A549 (cell line): ENCODE results near the gene DLX1. TPM values are rescaled to one million over a fixed set of nuclear protein-coding genes. Genes with fewer than 3 reads are reported as not detected.

Experiments
- ATAC-seq, 2 experiments: fragments of 200-7000 bp in 1 of 2; fragments of >200 bp in 1 of 2; cut with Nextera tagmentation in 1 of 2; cut with Tn5 transposase in 1 of 2; 3 replicates each; pipeline versions ENCODE4 v1.8.0 to v1.9.1; 2018 to 2020; ENCODE audit warnings: mild to moderate bottlenecking in 1 of 2, moderate library complexity in 1 of 2
- CTCF ChIA-PET: fragments of 300-600 bp; sonication (Branson Sonifier 250); formaldehyde crosslinking; extraction: SDS; loops from one replicate; lab custom pipeline; 2021; ENCODE audit warnings: antibody characterized with exemption, inconsistent platforms; lab: Yijun Ruan, JAX
- POLR2A ChIA-PET: fragments of 350-600 bp; formaldehyde crosslinking; extraction: SDS; loops from one replicate; lab custom pipeline; 2021; ENCODE audit warnings: antibody characterized with exemption, inconsistent platforms; lab: Yijun Ruan, JAX
- DNase-seq, 2 experiments: peaks; one replicate each; pipeline versions ENCODE4 v3.0.0 to v3.0.0-alpha.2; 2011 to 2016; ENCODE audit warnings: low read depth in 1 of 2, low spot score in 1 of 2
- FAIRE-seq: peaks from 2 replicates; lab custom pipeline; 2011; peaks lifted over from hg19 to GRCh38; lab: Jason Lieb, UNC
- H3K27ac ChIP-seq, 2 experiments: fragments of >200 bp; sonication (Bioruptor Twin); formaldehyde crosslinking; 3 replicates each; pipeline ENCODE4 v1.5.1; 2016 to 2017
- H3K4me1 ChIP-seq: fragments of >200 bp; sonication (Bioruptor Twin); formaldehyde crosslinking; 3 replicates; pipeline ENCODE4 v1.6.1; 2016
- H3K4me2 ChIP-seq: fragments of >200 bp; sonication (Bioruptor Twin); formaldehyde crosslinking; 3 replicates; pipeline ENCODE4 v1.6.1; 2016
- H3K4me3 ChIP-seq: fragments of >200 bp; sonication (Bioruptor Twin); formaldehyde crosslinking; 3 replicates; pipeline ENCODE4 v1.5.1; 2016
- H3K9me3 ChIP-seq: fragments of >200 bp; sonication (Bioruptor Twin); formaldehyde crosslinking; 3 replicates; pipeline ENCODE4 v1.6.1; 2016
- CBX2 ChIP-seq: fragments of 200-600 bp; sonication (generic); IDR thresholded peaks from 2 replicates; pipeline ENCODE4 v1.6.1; 2016; ENCODE audit warnings: low read depth, mild to moderate bottlenecking, borderline replicate concordance
- CEBPB ChIP-seq, 2 experiments: fragments of >200 bp in 1 of 2; sonication (Bioruptor Twin) in 1 of 2; formaldehyde crosslinking in 1 of 2; IDR thresholded peaks; 2 replicates each; pipeline ENCODE4 v1.6.1; 2012 to 2016
- CHD2 ChIP-seq: fragments of 150-350 bp; IDR thresholded peaks from 2 replicates; pipeline ENCODE4 v1.6.1; 2014; ENCODE audit warnings: low read length; ENCODE audit not compliant: partially characterized antibody
- EHF ChIP-seq: fragments of 250-450 bp; sonication (Bioruptor Pico); IDR thresholded peaks from 2 replicates; pipeline ENCODE4 v1.5.0; 2020; ENCODE audit warnings: mild to moderate bottlenecking
- ESRRA ChIP-seq: fragments of 150-350 bp; IDR thresholded peaks from 2 replicates; pipeline ENCODE4 v1.6.1; 2014; ENCODE audit warnings: mild to moderate bottlenecking, low read length, borderline replicate concordance
- FOSB ChIP-seq: fragments of 250-450 bp; sonication (Bioruptor Pico); IDR thresholded peaks from 2 replicates; pipeline ENCODE4 v1.5.0; 2020; ENCODE audit warnings: mild to moderate bottlenecking, moderate library complexity
- FOSL2 ChIP-seq, 2 experiments: fragments of 450-650 bp in 1 of 2; fragments of >200 bp in 1 of 2; sonication (Bioruptor Twin) in 1 of 2; formaldehyde crosslinking; IDR thresholded peaks; 2 replicates each; pipeline versions ENCODE4 v1.5.0 to v1.6.1; 2016 to 2020; ENCODE audit warnings: mild to moderate bottlenecking in 1 of 2, moderate library complexity in 1 of 2
- FOXS1 ChIP-seq: fragments of 250-450 bp; sonication (Bioruptor Pico); IDR thresholded peaks from 2 replicates; pipeline ENCODE4 v1.5.0; 2020; ENCODE audit warnings: mild to moderate bottlenecking, moderate library complexity
- GATA3 ChIP-seq: IDR thresholded peaks from 2 replicates; pipeline ENCODE4 v1.6.1; 2012; ENCODE audit warnings: borderline replicate concordance
- HOXA7 ChIP-seq: fragments of 250-450 bp; sonication (Bioruptor Pico); IDR thresholded peaks from 2 replicates; pipeline ENCODE4 v1.5.0; 2020; ENCODE audit warnings: mild to moderate bottlenecking, moderate library complexity
- MAZ ChIP-seq: fragments of 150-350 bp; IDR thresholded peaks from 2 replicates; pipeline ENCODE4 v1.6.1; 2014; ENCODE audit warnings: antibody characterized with exemption, low read depth, low read length, borderline replicate concordance
- NFE2L2 ChIP-seq: fragments of 150-350 bp; conservative IDR thresholded peaks from 2 replicates; pipeline ENCODE4 v1.6.1; 2014; ENCODE audit warnings: low read length
- NR3C1 ChIP-seq: fragments of >200 bp; sonication (Bioruptor Twin); formaldehyde crosslinking; IDR thresholded peaks from 3 replicates; pipeline ENCODE4 v1.6.1; 2017
- PHF8 ChIP-seq: fragments of 200-600 bp; sonication (generic); IDR thresholded peaks from 2 replicates; pipeline ENCODE4 v1.6.1; 2016; ENCODE audit warnings: low read depth, mild to moderate bottlenecking, antibody characterized with exemption, moderate library complexity, borderline replicate concordance
- POLR2AphosphoS2 ChIP-seq: conservative IDR thresholded peaks from 2 replicates; pipeline ENCODE4 v1.6.1; 2012; ENCODE audit warnings: low read length, improper control_type of control experiment, inconsistent platforms
- RARB ChIP-seq: fragments of 250-450 bp; sonication (Bioruptor Pico); IDR thresholded peaks from 2 replicates; pipeline ENCODE4 v1.8.0; 2021; ENCODE audit warnings: mild to moderate bottlenecking, moderate library complexity
- RCOR1 ChIP-seq: fragments of 150-350 bp; IDR thresholded peaks from 2 replicates; pipeline ENCODE4 v1.6.1; 2014; ENCODE audit warnings: antibody characterized with exemption, low read length, low read depth
- ZC3H11A ChIP-seq: fragments of 450-650 bp; IDR thresholded peaks from 2 replicates; pipeline ENCODE4 v1.6.1; 2014; ENCODE audit warnings: antibody characterized with exemption, mild to moderate bottlenecking
- WGBS: methylation state at CpG from one replicate; pipeline ENCODE4 v1.1.6; 2017; ENCODE audit errors: missing lambda C conversion rate; 5-methylcytosine and 5-hydroxymethylcytosine counted together
- polyA plus RNA-seq, 4 experiments: library from polyadenylated mRNA; depleted of rRNA in 3 of 4; stranded (reverse); fragments of >200 nt; fragmentation: RNase III in 1 of 4; extraction: RNeasy Plus Mini Kit Qiagen cat#74134 plus additional on column Dnase treatment in 1 of 4; gene quantifications; 2 replicates in 3 of 4; 3 replicates in 1 of 4; pipeline ENCODE4 v1.2.3, GENCODE V29; 2011 to 2017
- TF ChIP-seq, protein P1 (sequence below): IDR thresholded peaks from 2 replicates; pipeline ENCODE4 v1.6.1; 2012
- TF ChIP-seq, protein P2 (sequence below): fragments of 250-450 bp; sonication (Bioruptor Pico); IDR thresholded peaks from 2 replicates; pipeline ENCODE4 v1.5.0; 2021; ENCODE audit warnings: mild to moderate bottlenecking, moderate library complexity, borderline replicate concordance

Gene DLX1
- polyA plus RNA-seq, 2 of the 4 experiments (the other 2 are of a cell fraction) = 1.1 to 2.5 TPM

DNA sequence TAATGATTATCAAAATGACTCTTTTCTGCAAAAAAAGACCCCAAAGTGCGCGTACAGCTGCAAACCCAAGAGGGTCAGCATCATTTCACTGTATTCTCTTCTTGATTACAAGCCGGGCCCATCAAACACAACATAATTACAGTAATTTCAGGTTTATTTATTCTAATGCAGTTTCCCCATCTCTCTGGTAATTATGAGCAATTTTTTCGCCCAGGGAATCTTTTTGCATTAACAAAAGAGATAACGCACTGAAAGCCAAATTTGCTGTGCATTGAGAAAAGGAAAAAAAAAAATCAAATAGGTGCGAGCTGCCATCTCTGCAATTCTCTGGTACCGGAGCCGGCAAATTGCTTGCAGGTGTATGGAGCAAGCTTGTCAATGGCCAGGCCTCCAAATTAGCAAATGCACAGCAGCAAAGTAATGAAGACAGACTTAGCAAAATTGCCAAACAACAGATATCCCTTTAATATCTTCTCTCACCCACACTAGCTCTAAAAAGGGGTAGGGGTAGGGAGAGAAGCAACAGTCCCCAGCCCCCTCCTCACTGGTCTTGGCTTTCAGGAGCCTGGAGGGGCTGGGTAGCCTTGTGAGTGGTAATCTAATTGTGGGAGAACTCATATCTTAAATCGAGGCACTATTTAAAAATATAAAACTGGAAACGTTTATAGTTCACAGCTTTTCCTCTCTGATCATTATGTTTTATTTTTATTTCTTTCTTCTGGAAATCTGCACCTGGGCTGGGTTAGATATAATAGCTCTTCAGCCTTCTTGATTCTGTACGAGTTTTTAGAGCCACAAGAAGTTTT is 6.7 kb downstream of the DLX1 start:
- no peak for FAIRE-seq
- 77% methylated on average over 11 of the region's 11 CpGs for WGBS
- no peak overlapping the region for H3K4me2 ChIP-seq
- ChIA-PET POLR2A (no interaction called here), CTCF (interaction anchor here (1.7 to 2.0 kb wide), 2 partner anchors 11 to 14 kb away, joined by 6 read pairs; partner anchors contain the start of gene DLX2)
- H3K4me3 ChIP-seq = no peak overlapping the region
- ATAC-seq = no peak
- peaks cover 8% of the 10 kb centered on the region; the same call in 1 of the 3 replicates for H3K4me1 ChIP-seq
- H3K9me3 ChIP-seq = no peaks in the 10 kb centered on the region
- TF ChIP-seq NFE2L2 (no peak), FOSL2 (IDR thresholded peaks at IDR 0.05) (no peak), FOSL2 (CRISPR knock-in tag; IDR thresholded peaks at IDR 0.05) (no peak), CEBPB (IDR thresholded peaks at IDR 0.05) (no peak), CHD2 (no peak), RARB (CRISPR knock-in tag) (no peak), HOXA7 (CRISPR knock-in tag) (no peak), POLR2AphosphoS2 (no peak), CBX2 (no peak), MAZ (no peak), ESRRA (no peak), EHF (CRISPR knock-in tag) (no peak), PHF8 (no peak), NR3C1 (no peak), RCOR1 (no peak), GATA3 (no peak), FOSB (no peak)
- TF ChIP-seq, protein P1, sequence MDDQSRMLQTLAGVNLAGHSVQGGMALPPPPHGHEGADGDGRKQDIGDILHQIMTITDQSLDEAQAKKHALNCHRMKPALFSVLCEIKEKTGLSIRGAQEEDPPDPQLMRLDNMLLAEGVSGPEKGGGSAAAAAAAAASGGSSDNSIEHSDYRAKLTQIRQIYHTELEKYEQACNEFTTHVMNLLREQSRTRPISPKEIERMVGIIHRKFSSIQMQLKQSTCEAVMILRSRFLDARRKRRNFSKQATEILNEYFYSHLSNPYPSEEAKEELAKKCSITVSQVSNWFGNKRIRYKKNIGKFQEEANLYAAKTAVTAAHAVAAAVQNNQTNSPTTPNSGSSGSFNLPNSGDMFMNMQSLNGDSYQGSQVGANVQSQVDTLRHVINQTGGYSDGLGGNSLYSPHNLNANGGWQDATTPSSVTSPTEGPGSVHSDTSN = no peak
- TF ChIP-seq, protein P2, sequence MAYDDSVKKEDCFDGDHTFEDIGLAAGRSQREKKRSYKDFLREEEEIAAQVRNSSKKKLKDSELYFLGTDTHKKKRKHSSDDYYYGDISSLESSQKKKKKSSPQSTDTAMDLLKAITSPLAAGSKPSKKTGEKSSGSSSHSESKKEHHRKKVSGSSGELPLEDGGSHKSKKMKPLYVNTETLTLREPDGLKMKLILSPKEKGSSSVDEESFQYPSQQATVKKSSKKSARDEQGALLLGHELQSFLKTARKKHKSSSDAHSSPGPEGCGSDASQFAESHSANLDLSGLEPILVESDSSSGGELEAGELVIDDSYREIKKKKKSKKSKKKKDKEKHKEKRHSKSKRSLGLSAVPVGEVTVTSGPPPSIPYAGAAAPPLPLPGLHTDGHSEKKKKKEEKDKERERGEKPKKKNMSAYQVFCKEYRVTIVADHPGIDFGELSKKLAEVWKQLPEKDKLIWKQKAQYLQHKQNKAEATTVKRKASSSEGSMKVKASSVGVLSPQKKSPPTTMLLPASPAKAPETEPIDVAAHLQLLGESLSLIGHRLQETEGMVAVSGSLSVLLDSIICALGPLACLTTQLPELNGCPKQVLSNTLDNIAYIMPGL (CRISPR knock-in tag) = no peak
- no peak for DNase-seq
- H3K27ac ChIP-seq = no peak overlapping the region

DNA sequence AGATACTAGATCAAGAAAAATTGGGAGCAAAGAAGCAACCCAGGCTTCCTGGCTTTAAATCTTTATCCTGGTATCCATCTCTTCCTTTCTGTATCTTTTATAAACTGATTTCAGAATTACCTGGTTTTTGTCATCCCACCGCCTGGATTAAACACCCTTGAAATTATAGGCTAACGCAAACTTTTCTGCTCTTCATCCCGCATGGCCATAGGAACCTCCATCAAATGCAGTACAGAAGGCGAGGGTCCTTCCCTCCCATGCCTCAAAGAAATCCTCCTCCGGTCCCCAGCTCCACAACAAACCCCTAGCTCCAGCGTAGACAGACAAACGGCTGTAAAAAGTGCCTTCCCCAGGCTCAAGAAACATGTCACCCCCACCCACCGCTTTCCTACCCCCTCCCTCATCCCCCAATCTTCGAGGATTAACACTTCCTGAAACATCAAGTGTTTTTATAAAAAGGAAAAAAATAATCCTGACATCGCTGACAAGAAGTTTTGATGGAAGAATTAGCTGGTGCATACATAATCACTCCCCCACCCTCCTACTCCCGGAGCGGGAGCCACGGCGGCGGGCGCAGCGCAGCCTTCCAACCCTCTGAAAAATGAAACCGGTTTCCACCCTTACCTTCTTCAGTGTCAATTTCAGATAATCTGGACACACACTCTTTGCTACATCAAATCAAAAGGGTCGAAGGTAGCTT is 7.6 kb downstream of the DLX1 start:
- POLR2A ChIA-PET = no interaction called here
- TF ChIP-seq FOXS1 (CRISPR knock-in tag) = no peak
- no peak for TF ChIP-seq HOXA7 (CRISPR knock-in tag)
- TF ChIP-seq ZC3H11A = no peak
- TF ChIP-seq, all 56 proteins: peak for 0
- CTCF ChIA-PET = interaction anchor here (2.0 kb wide), 1 partner anchor 10 kb away, joined by 6 read pairs; the partner anchor contains the start of gene DLX2

More for the DNA sequence above, 7.6 kb downstream of the DLX1 start:
- Histone ChIP-seq H3K4me3 (no peak overlapping the region), H3K9me3 (no peaks in the 10 kb centered on the region), H3K4me1 (peaks cover 13% of the 10 kb centered on the region), H3K4me2 (no peak overlapping the region), H3K27ac (no peak overlapping the region)
- DNase-seq = no peak
- no peak for ATAC-seq
- FAIRE-seq = no peak
- WGBS = 80% methylated on average over 19 of the region's 19 CpGs
